ENCODE measurements around the gene RNASE7.

The RNASE7 gene

GRCh38 chr14:21057803-21058675 lies 15.9 kb downstream of the RNASE7 start, which contains the start of gene RNASE8:
Gene RNASE8, plus strand, starts transcription at chr14:21057822. Its CDS starts 71 bp downstream, at chr14:21057893.
- no peak for DNase-seq (ENCODE audit: extremely low read depth, low read depth)
- TF ChIP-seq, protein P1, sequence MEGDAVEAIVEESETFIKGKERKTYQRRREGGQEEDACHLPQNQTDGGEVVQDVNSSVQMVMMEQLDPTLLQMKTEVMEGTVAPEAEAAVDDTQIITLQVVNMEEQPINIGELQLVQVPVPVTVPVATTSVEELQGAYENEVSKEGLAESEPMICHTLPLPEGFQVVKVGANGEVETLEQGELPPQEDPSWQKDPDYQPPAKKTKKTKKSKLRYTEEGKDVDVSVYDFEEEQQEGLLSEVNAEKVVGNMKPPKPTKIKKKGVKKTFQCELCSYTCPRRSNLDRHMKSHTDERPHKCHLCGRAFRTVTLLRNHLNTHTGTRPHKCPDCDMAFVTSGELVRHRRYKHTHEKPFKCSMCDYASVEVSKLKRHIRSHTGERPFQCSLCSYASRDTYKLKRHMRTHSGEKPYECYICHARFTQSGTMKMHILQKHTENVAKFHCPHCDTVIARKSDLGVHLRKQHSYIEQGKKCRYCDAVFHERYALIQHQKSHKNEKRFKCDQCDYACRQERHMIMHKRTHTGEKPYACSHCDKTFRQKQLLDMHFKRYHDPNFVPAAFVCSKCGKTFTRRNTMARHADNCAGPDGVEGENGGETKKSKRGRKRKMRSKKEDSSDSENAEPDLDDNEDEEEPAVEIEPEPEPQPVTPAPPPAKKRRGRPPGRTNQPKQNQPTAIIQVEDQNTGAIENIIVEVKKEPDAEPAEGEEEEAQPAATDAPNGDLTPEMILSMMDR (IDR thresholded peaks at IDR 0.05; ENCODE audit: low read depth, low read length, missing control alignments) = no peak

DNA sequence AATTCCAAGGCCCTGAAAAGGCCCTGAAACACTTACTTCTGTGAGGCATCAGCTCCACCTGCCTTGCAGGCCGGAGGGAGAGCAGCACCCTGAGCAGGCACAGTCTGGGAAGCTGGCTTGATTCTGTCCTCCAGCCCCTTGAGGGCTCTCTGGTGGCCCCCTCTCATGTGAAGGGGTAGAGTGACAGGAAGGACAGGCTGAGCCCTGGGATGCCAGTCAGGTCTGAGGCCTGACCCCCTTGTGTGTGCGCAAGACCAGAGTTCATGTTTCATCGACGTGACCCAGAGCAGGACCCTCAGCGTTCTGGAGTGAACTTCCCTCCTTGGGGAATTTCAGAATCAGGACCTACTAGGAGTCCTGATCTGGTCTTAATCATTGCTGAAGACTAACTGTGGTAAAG lies 16.7 kb downstream of the RNASE7 start:
- TF ChIP-seq, protein P1 (IDR thresholded peaks at IDR 0.05; ENCODE audit: low read depth, low read length, missing control alignments) = no peak
- no peak overlapping the region for H3K4me3 ChIP-seq (replicated peaks; ENCODE audit: low read depth, low read length)
- DNase-seq (ENCODE audit: extremely low read depth, low read depth) = no peak

More at GRCh38 chr14:21057803-21058675, 15.9 kb downstream of the RNASE7 start, which contains the start of gene RNASE8:
- no peak within 1 kb of the TSS for H3K4me3 ChIP-seq (replicated peaks; ENCODE audit: low read depth, low read length)

DNA sequence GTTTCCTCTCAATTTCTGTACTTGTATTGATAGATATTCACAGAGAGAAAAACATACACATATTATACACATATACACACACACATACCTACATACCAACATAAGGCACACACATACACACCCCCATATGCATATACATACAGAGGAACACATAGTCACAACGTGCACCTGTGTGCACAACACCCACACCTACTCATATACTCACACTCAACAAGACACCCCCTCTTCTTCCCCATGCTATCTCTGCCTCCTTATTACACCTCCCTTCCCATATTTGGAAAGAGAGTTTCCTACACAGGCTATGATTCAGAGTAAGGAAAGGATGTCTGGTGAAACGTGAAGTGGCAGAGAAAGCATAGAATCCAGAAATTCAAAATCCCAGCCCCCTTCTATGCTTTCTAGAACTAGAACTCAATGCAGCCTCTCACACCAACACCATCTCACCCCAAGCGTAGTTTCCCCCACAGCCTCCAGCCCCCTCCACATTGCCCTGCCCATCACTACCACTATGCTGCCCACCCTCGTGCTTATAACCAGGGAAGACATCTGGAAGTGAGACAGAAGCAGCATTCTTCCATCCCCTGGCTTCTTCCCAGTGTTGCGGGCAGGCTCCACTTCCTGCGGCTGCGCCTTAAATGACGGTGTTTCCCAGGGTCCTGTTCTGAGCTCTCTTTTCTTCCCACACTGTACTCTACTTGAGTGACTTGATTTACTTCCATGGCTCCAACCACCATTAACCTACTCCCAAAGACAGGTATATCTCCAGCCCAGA lies 17.9 kb downstream of the RNASE7 start:
- TF ChIP-seq, protein P1 (IDR thresholded peaks at IDR 0.05; ENCODE audit: low read depth, low read length, missing control alignments) = no peak
- DNase-seq (ENCODE audit: extremely low read depth, low read depth) = no peak

GRCh38 chr14:21060614-21061346 lies 18.6 kb downstream of the RNASE7 start:
- TF ChIP-seq, protein P1 (IDR thresholded peaks at IDR 0.05; ENCODE audit: low read depth, low read length, missing control alignments) = no peak
- DNase-seq (ENCODE audit: extremely low read depth, low read depth) = no peak
- H3K4me3 ChIP-seq (replicated peaks; ENCODE audit: low read depth, low read length) = no peak overlapping the region

More for the DNA sequence above, 17.9 kb downstream of the RNASE7 start:
- no peak overlapping the region for H3K4me3 ChIP-seq (replicated peaks; ENCODE audit: low read depth, low read length)

DNA sequence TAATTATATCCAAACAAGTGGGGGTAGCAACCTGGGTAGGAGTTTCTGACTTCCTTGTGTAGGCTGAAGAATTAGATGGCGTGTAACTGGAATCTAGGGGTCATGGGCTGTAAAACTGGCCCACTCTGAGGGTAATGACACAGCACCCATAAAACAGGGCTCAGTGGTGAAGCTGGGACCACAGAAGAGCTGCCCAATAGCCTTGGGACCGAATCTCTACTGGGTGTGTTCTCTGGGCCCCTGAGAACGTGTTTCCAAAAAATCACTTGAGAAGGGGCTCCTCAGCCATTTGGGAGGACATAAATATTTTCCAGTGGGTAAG lies 19.1 kb downstream of the RNASE7 start:
- TF ChIP-seq, protein P1 (IDR thresholded peaks at IDR 0.05; ENCODE audit: low read depth, low read length, missing control alignments) = no peak
- H3K4me3 ChIP-seq (replicated peaks; ENCODE audit: low read depth, low read length) = no peak overlapping the region
- DNase-seq (ENCODE audit: extremely low read depth, low read depth) = no peak

DNA sequence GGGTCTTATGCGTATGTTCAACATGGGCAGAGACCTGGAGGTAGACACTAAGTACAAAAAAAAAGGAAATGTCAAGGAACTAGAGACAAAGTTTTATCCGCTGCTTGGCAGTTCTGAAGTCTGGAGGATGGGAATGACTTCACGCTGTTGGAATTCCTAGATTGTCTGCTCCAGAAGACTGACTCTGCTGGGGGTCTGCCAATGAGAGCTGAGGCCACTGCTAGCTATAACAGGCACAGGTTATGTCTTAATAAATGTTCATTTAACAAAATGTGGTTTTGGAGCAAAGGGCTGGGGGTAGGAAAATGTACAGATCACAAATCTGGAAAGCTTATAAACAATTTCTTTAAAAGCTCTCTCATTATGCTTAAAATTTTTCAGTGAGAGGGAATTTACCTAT lies 21.3 kb downstream of the RNASE7 start:
- H3K4me3 ChIP-seq (replicated peaks; ENCODE audit: low read depth, low read length) = no peak overlapping the region
- TF ChIP-seq, protein P1 (IDR thresholded peaks at IDR 0.05; ENCODE audit: low read depth, low read length, missing control alignments) = no peak
- DNase-seq (ENCODE audit: extremely low read depth, low read depth) = no peak
